CD4-positive, alpha-beta T cell treated with Interleukin-6 at 100 ng/mL for 8 hours (primary cell): ENCODE measurements around the gene CACHD1.

Source experiments
- DNase-seq: peaks from one replicate; pipeline ENCODE4 v3.0.0-alpha.2; 2020; ENCODE audit warnings: mixed read lengths, low spot score

Gene CACHD1

GRCh38 chr1:64469977-64470664 lies at the start of gene CACHD1:
CACHD1 (plus strand) TSS chr1:64470129; CDS start chr1:64470745, 616 bp downstream.
- DNase-seq: peak; percentile 58

- DNase-seq: no peak
Observed at GRCh38 chr1:64421377-64421776, 48.6 kb upstream of the CACHD1 start.

- no peak for DNase-seq
Observed at GRCh38 chr1:64423526-64423925, 46.4 kb upstream of the CACHD1 start.

GRCh38 chr1:64424412-64424811 lies 45.5 kb upstream of the CACHD1 start:
- no peak for DNase-seq

- DNase-seq: no peak
Observed at GRCh38 chr1:64425521-64425920, 44.4 kb upstream of the CACHD1 start.

GRCh38 chr1:64426681-64427080 lies 43.2 kb upstream of the CACHD1 start:
- DNase-seq: no peak

- no peak for DNase-seq
Observed at GRCh38 chr1:64427879-64428278, 42.0 kb upstream of the CACHD1 start.

GRCh38 chr1:64433308-64433707 lies 36.6 kb upstream of the CACHD1 start:
- no peak for DNase-seq

- DNase-seq: no peak
Observed at GRCh38 chr1:64433747-64434146, 36.2 kb upstream of the CACHD1 start.

GRCh38 chr1:64435000-64435399 lies 34.9 kb upstream of the CACHD1 start:
- DNase-seq: no peak

- DNase-seq: no peak
Observed at GRCh38 chr1:64437453-64437852, 32.5 kb upstream of the CACHD1 start.

GRCh38 chr1:64440183-64440826 lies 29.6 kb upstream of the CACHD1 start:
- no peak for DNase-seq

GRCh38 chr1:64451440-64451839 lies 18.5 kb upstream of the CACHD1 start:
- DNase-seq: no peak

- DNase-seq: no peak
Observed at GRCh38 chr1:64453688-64454087, 16.2 kb upstream of the CACHD1 start.

- no peak for DNase-seq
Observed at GRCh38 chr1:64458915-64459314, 11.0 kb upstream of the CACHD1 start.

GRCh38 chr1:64459743-64460142 lies 10.2 kb upstream of the CACHD1 start:
- DNase-seq: no peak

- no peak for DNase-seq
Observed at GRCh38 chr1:64466033-64466432, 3.9 kb upstream of the CACHD1 start.

GRCh38 chr1:64469116-64469976 lies 583 bp upstream of the CACHD1 start:
- DNase-seq: no peak

GRCh38 chr1:64470665-64471217 lies 812 bp downstream of the CACHD1 start:
- no peak for DNase-seq

- no peak for DNase-seq
Observed at GRCh38 chr1:64471218-64472039, 1.5 kb downstream of the CACHD1 start.

- DNase-seq: no peak
Observed at GRCh38 chr1:64472040-64472376, 2.1 kb downstream of the CACHD1 start.

GRCh38 chr1:64472805-64473204 lies 2.9 kb downstream of the CACHD1 start:
- no peak for DNase-seq
